ENCODE measurements around the gene RHAG.
"Not testable (repeated sequence)": the region's sequence is repeated elsewhere in the genome, so short reads cannot be mapped to it uniquely, and the experiment has no call there.

RHAG gene

DNA sequence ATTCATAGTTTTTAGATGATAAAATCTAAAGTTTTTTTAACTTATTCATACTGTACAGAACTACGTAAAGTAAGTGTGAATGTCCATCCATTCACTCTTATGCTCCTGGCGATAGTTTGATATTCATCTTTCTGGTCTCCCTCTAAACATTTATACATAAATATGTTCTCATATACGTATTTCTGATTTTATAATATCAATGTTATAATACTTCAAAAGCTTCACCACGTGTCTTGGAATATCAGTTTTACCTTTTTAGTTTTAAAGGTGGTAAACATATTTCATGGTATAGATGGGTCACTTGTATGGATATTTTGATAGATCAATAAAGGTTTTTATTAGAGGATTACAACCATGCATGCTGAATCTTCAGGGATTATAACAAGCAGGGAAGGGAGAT lies 10.3 kb upstream of the RHAG start:
- ATAC-seq: no peak
- no peak for DNase-seq
- Mint-ChIP-seq H3K4me1 (no peaks in the 10 kb centered on the region), H3K9me3 (no peaks in the 10 kb centered on the region), H3K27ac (no peak overlapping the region), H3K4me3 (no peak overlapping the region), H3K27me3 (no peaks in the 10 kb centered on the region)

DNA sequence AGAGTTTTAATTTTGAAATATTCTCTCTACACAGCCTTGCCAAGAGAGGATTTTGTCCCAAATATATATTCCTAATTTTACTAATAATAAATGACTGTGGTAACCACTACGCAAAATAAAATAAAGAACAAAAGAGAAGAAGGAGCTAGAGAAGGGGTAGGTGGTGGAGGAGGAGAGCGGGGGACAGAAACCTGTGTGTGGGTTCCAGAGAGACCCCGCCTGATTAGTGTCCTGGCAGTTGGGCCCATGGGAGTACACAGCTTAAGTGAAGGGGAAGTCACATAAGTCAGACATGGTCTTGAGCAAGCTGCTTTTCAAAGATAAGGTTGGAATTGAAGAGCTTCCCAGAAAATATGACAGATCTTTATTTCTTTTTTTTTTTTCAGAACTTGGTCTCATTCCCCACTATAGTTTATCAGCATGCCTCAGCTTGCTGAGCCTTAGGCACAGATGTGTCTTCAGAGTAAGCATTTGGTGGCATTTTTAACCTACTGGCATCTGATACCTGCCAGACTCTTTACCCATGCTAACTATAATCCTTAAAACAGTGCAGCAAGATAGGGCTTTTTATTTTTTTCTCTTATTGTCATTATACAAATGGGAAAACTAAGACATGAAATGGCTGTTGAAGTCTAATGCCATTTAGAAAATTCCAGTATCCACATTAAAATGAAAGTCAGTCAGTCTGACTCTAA lies 9.6 kb upstream of the RHAG start:
- Mint-ChIP-seq H3K27ac (no peak overlapping the region), H3K27me3 (no peaks in the 10 kb centered on the region), H3K4me1 (no peaks in the 10 kb centered on the region), H3K9me3 (no peaks in the 10 kb centered on the region), H3K4me3 (no peak overlapping the region)
- ATAC-seq (no peak), DNase-seq (no peak)

DNA sequence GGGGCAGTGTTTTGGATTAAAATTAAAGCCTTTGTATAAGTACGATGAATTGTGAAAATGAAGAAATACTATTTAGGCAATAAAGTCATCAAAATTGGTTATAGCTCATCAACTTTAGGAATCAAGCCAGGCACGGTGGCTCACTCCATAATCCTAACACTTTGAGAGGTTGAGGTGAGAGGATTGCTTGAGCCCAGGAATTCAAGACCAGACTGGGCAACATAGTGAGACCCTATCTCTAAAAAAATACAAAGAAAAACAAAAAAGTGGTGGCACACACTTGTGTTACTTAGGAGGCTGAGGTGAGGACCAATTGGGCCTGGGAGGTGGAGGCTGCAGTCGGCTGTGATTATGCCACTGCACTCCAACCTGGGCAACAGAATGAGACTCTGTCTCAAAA lies 8.5 kb upstream of the RHAG start:
- no peaks in the 10 kb centered on the region for H3K4me1 Mint-ChIP-seq
- no peak overlapping the region for H3K4me3 Mint-ChIP-seq
- DNase-seq (no peak), ATAC-seq (no peak)
- no peak overlapping the region for H3K27ac Mint-ChIP-seq
- H3K27me3 Mint-ChIP-seq: no peaks in the 10 kb centered on the region
- H3K9me3 Mint-ChIP-seq: no peaks in the 10 kb centered on the region

DNA sequence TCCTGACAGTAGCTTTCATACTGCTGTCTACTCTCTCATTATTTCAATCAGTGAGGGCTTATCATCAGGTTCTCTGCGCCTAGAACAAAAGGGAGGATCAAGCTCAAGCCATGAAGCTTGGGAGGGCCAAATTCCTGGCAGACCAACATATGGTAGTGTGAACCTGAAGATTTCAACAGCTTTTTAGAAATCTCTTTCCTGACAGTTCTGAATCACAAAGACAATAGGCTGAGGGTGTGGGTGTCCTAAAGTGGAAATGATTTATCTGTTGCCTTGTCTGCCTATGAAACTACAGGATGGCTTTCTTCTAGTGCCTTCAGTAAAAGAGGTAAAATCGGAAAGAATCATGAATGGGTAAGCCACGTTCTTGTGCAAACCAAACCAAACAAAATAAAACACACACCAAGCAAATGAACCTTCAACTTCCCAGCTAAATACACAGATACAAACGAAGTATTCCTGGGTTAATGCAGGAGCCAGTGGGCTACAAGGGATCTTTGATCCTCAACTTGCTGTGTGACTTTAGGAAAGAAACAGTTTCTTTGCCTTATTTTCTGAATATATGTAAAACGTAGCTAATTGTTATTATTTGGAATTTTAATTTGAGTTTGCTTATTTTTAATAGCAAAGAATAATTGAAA lies 2.7 kb upstream of the RHAG start:
- DNase-seq: no peak
- H3K27me3 Mint-ChIP-seq: no peaks in the 10 kb centered on the region
- no peaks in the 10 kb centered on the region for H3K4me1 Mint-ChIP-seq
- ATAC-seq: no peak
- H3K9me3 Mint-ChIP-seq: no peaks in the 10 kb centered on the region
- H3K4me3 Mint-ChIP-seq: no peak overlapping the region
- H3K27ac Mint-ChIP-seq: no peak overlapping the region

DNA sequence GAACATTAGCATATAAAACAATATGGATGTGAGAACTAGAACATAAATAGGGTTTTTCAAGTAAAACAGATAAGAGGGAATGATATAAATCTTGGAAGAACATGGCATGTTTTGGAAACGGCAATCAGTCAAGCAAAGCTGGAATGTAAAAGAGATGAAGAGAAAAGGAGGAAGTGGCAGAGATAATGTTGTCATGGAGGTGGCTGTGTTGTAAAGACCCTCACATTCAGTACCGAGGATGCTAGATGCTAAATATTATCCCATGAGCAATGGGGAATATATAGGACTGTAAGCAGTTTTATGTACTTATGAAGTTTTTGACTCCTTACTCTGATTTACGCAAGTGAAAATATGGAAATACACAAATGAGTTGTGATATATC lies 702 bp upstream of the RHAG start:
- Mint-ChIP-seq H3K27ac (no peak overlapping the region), H3K4me1 (no peaks in the 10 kb centered on the region), H3K27me3 (no peaks in the 10 kb centered on the region), H3K9me3 (no peaks in the 10 kb centered on the region), H3K4me3 (no peak overlapping the region)
- no peak for ATAC-seq
- DNase-seq: no peak

DNA sequence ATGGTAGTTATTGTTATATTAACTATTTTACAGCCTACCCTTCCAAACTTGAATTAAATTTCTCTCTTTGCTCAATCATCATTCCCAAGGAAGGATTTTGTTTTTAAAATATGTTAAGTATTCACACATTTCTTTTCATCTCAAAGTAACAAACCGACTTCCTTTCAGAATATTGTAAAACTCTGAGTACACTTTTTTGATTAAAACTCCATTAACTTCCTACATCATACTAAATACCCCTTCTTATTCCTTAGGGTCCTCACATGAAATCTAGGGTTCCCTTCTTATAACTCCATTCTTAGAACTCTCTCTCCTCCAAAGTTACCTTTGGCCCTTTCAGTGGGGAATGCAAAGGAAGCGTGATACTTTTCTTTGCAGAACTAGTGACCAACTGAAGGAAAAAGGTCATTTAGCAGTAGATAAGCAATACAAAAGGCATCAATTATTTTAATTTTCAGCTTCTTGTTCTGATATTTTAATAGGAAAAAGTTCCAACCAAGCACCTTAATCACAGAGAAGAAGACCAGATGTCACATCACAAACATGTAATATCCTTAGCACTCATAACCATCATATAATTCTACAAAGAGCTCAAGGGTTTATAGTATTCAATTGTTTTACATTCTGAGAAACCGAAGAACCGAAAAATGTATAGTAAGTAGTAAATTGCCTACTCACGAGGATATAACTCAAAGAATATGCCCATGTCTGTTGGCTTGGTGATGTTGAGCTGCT lies 494 bp downstream of the RHAG start:
- no peak for DNase-seq
- H3K27ac Mint-ChIP-seq: no peak overlapping the region
- H3K4me3 Mint-ChIP-seq: no peak overlapping the region
- H3K27me3 Mint-ChIP-seq: no peaks in the 10 kb centered on the region
- no peak for ATAC-seq
- H3K9me3 Mint-ChIP-seq: no peaks in the 10 kb centered on the region
- H3K4me1 Mint-ChIP-seq: no peaks in the 10 kb centered on the region

DNA sequence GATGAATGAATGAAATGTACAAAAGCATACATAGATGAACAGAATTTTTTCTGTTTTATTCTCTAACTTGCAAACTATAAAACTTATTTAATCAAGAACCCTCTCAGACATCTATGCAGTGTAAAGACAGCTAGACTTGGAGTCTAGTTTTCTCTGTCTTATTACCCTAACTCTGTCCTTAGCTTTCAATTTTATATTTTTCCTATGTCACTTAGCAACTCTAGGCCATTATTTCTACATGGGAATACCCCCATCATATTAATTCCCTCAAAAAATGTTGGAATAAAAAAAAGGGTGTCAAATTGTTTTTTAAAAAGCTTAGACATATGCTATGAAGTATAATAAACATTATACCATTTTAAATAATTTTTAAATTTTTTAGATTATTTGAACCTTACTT lies 1.2 kb downstream of the RHAG start:
- DNase-seq (no peak), ATAC-seq (no peak)
- H3K4me1 Mint-ChIP-seq: no peaks in the 10 kb centered on the region
- H3K27me3 Mint-ChIP-seq: no peaks in the 10 kb centered on the region
- no peak overlapping the region for H3K4me3 Mint-ChIP-seq
- H3K9me3 Mint-ChIP-seq: no peaks in the 10 kb centered on the region
- no peak overlapping the region for H3K27ac Mint-ChIP-seq

DNA sequence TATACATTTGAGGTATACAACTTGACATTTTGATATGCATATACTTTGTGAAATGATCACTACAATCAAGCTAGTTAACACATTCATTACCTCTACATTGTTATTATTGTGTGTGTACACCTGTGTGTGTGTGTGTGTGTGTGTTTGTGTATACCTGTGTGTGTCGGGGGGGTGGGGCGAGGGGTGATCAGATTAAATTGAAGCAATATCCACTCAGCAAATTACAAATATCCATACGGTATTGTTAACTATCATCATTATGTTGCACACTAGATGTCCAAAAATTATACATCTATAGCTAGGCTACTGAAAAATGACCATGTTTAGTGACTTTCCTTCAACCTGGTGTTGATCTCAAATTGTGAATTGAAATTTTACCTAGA lies 1.8 kb downstream of the RHAG start:
- Mint-ChIP-seq H3K4me1 (no peaks in the 10 kb centered on the region), H3K27me3 (no peaks in the 10 kb centered on the region), H3K9me3 (no peaks in the 10 kb centered on the region), H3K27ac (no peak overlapping the region), H3K4me3 (no peak overlapping the region)
- ATAC-seq (no peak), DNase-seq (no peak)

DNA sequence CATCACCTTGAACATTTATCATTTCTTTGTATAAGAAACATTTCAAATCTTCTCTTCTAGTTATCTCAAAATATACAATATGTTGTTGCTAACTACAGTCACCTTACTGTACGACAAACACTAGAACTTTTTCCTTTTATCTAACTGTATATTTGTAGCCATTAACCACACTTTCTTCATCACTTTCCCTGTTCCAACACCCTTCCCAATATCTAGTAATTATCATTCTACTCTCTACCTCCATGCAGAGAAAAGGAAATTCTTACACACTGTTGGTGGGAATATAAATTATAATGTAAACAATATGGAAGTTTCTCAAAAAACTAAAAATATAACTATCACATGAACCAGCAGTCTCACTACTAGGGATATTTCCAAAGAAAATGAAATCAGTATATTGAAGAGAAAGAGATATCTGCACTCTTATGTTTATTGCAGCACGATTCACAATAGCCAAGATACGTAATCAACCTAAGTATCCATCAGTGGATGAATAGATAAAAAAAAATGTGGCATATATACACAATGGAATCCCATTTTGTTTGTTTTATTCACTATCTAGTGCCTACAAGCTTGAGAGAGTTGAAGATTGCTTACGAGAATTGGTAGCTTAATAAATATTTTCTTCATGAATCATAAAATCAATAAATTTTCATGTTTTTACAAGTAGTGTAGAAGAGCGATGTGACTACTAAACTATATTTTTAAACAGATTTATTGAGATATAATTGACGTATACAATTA lies 2.4 kb downstream of the RHAG start:
- H3K4me1 Mint-ChIP-seq: no peaks in the 10 kb centered on the region
- H3K4me3 Mint-ChIP-seq: no peak overlapping the region
- no peaks in the 10 kb centered on the region for H3K27me3 Mint-ChIP-seq
- DNase-seq: no peak
- H3K27ac Mint-ChIP-seq: no peak overlapping the region
- no peak for ATAC-seq
- no peaks in the 10 kb centered on the region for H3K9me3 Mint-ChIP-seq

DNA sequence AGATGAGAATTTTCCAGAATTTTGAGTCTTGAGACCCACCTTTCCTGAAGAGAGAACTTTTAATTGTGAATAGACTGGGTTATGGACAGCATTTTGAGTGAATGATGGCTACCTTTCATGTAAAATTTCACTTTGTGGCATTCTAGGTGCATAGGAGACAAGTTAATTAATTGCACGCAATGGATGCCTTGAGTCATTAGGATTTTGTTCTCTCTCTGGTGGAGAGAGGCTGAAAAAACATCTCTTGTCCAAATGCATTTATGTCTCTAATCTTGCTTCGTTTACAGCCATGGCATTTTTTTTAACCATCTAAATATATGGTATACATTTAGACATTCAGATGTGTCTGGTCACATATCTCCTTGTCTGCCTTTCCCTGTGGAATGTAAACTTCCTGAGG lies 3.1 kb downstream of the RHAG start:
- Mint-ChIP-seq H3K4me3 (no peak overlapping the region), H3K27me3 (no peaks in the 10 kb centered on the region), H3K4me1 (no peaks in the 10 kb centered on the region), H3K9me3 (no peaks in the 10 kb centered on the region), H3K27ac (no peak overlapping the region)
- ATAC-seq: no peak
- no peak for DNase-seq

DNA sequence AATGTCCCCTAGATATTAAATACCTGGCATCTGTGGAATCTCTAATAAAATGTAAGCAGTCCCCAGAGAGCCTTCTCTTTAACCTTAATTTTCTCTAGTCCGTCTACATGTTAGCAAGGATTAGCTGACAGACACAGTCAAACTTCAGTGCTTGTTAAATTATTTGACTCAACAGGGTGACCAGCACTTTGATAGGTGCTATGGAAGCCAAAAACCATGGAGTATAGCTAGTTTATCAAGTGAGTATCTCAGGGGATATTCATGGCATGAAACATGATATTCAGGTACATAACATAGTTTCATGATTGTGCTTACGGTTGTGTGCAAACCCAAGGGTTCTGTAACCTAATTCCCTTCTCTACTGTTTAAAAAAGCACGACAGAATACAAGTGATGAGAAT lies 3.9 kb downstream of the RHAG start:
- no peak for DNase-seq
- Mint-ChIP-seq H3K4me3 (no peak overlapping the region), H3K27me3 (no peaks in the 10 kb centered on the region), H3K27ac (no peak overlapping the region), H3K4me1 (no peaks in the 10 kb centered on the region), H3K9me3 (no peaks in the 10 kb centered on the region)
- ATAC-seq: no peak

DNA sequence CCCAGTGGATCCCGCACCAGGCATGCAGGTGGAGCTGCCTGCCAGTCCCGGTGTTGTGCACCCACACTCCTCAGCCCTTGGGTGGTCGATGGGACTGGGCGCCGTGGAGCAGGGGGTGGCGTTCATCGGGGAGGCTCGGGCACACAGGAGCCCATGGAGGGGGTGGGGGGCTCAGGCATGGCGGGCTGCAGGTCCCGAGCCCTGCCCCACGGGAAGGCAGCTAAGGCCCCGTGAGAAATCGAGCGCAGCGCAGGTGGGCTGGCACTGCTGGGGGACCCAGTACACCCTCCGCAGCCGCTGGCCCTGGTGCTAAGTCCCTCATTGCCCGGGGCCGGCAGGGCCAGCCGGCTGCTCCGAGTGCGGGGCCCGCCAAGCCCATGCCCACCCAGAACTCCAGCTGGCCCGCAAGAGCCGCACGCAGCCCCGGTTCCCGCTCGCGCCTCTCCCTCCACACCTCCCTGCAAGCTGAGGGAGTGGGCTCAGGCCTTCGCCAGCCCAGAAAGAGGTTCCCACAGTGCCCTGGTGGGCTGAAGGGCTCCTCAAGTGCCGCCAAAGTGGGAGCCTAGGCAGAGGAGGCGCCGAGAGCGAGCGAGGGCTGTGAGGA lies 7.1 kb downstream of the RHAG start:
- DNase-seq, H3K27ac Mint-ChIP-seq, H3K4me1 Mint-ChIP-seq, H3K4me3 Mint-ChIP-seq, ATAC-seq, H3K27me3 Mint-ChIP-seq, H3K9me3 Mint-ChIP-seq: not testable (repeated sequence)

DNA sequence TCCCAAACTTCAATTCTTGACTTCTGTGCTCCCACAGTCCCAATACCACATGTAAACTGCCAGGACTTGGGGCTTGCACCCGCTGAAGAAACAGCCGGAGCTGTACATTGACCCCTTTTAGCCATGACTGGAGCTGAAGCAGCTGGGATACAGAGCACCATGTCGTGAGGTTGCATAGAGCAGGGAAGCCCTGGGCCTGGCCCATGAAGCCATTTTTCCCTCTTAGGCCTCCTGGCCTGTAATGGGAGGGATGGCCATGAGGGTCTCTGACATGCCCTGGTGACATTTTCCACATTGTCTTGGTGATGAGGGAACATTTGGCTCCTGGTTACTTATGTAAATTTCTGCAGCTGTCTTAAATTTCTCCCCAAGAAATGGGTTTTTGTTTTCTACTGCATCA lies 9.8 kb downstream of the RHAG start:
- H3K27me3 Mint-ChIP-seq: peaks cover 5% of the 10 kb centered on the region
- no peaks in the 10 kb centered on the region for H3K9me3 Mint-ChIP-seq
- no peaks in the 10 kb centered on the region for H3K4me1 Mint-ChIP-seq
- ATAC-seq (no peak), DNase-seq (no peak)
- no peak overlapping the region for H3K4me3 Mint-ChIP-seq
- H3K27ac Mint-ChIP-seq: no peak overlapping the region

DNA sequence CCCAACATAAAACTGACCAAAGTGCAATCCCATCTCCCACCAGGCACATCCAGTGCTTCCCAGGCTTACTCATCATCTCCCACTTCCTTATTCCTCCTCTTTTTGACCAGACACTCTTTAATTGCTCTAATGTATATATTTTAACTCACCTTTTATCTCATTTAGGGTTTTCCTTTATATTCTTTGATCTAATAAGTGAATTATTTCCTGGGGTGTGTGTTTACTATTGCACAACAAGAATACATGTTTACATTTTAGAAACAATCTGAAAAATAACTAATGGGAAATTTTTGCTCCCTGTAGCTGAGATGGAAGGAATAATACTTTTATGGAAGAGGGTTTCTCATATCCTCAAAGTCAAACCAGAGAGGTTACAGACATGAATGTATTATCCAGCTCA lies 18.4 kb downstream of the RHAG start:
- peaks cover 10% of the 10 kb centered on the region for H3K27me3 Mint-ChIP-seq
- H3K9me3 Mint-ChIP-seq: no peaks in the 10 kb centered on the region
- H3K27ac Mint-ChIP-seq: no peak overlapping the region
- no peak overlapping the region for H3K4me3 Mint-ChIP-seq
- DNase-seq (no peak), ATAC-seq (no peak)
- no peaks in the 10 kb centered on the region for H3K4me1 Mint-ChIP-seq

DNA sequence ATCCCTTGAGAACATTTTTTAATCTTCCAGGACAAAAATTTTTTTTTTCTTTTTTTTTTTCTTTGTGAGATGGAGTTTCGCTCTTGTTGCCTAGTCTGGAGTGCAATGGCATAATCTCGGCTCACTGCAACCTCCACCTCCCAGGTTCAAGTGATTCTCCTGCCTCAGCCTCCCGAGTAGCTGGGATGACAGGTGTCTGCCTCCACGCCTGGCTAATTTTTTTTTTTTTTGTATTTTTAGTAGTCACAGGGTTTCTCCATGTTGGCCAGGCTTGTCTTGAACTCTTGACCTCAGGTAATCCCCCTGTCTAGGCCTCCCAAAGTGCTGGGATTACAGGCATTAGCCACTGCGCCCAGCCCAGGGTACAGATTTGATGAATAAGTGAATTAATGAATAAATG lies 22.5 kb downstream of the RHAG start:
- ATAC-seq, H3K4me1 Mint-ChIP-seq, H3K9me3 Mint-ChIP-seq, DNase-seq, H3K27me3 Mint-ChIP-seq, H3K27ac Mint-ChIP-seq, H3K4me3 Mint-ChIP-seq: not testable (repeated sequence)

DNA sequence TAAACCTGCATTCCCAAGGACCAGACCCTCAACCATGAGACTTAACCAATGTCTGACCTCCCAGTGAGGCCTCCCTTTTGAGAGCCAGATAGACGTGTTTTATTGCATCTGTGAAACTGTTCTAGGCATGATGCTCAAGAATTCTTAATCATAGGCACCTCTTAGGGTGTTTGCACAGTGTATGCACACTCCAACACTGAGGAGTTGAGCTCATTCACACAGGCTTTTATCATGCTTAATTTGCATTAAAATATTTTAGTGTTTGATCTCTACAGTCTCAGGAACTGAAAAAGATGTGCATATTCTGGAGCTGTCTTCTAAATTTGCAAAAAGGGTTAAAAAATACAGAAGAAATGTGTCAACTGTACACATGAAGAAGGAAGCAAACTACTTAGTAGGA lies 27.4 kb downstream of the RHAG start:
- ATAC-seq (no peak), DNase-seq (no peak)
- H3K4me1 Mint-ChIP-seq: no peaks in the 10 kb centered on the region
- H3K4me3 Mint-ChIP-seq: no peak overlapping the region
- H3K27me3 Mint-ChIP-seq: no peaks in the 10 kb centered on the region
- no peak overlapping the region for H3K27ac Mint-ChIP-seq
- no peaks in the 10 kb centered on the region for H3K9me3 Mint-ChIP-seq
